Measurements from ENCODE around the gene CDH10.

DNA sequence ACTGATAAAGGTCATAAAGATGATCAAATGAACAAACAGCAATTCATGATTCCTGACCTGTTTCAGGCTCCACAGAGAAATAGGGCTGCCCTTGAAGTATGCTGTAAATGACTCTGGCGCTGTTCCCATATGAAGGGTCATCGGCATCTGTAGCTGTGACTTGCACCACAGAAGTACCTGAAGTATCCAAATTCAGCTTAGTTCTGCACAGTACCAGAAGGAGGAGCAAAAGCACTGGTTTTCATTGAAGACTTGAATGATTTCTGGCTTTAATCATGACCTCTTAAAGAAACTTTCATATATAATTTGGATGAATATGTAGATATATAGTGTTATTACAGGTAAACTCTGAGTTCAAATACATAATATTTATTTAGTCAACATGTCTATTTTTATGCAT lies 109.1 kb downstream of the CDH10 start:
- TF ChIP-seq, protein P1, sequence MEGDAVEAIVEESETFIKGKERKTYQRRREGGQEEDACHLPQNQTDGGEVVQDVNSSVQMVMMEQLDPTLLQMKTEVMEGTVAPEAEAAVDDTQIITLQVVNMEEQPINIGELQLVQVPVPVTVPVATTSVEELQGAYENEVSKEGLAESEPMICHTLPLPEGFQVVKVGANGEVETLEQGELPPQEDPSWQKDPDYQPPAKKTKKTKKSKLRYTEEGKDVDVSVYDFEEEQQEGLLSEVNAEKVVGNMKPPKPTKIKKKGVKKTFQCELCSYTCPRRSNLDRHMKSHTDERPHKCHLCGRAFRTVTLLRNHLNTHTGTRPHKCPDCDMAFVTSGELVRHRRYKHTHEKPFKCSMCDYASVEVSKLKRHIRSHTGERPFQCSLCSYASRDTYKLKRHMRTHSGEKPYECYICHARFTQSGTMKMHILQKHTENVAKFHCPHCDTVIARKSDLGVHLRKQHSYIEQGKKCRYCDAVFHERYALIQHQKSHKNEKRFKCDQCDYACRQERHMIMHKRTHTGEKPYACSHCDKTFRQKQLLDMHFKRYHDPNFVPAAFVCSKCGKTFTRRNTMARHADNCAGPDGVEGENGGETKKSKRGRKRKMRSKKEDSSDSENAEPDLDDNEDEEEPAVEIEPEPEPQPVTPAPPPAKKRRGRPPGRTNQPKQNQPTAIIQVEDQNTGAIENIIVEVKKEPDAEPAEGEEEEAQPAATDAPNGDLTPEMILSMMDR (conservative IDR thresholded peaks at IDR 0.05; ENCODE audit: low read length): no peak
- no peak for TF ChIP-seq EZH2phosphoT487 (IDR thresholded peaks at IDR 0.05; ENCODE audit: borderline replicate concordance)
